ENCODE results near the gene NTHL1. TPM values are rescaled to one million over a fixed set of nuclear protein-coding genes. Genes with fewer than 3 reads are reported as not detected.

Gene NTHL1
- total RNA-seq, 1 experiment from 2014 or later: 51.6 TPM

- POLR2A ChIA-PET (ENCODE audit: low non-redundant PET): no interaction called here
- no peaks in the 10 kb centered on the region for H3K9me3 ChIP-seq (ENCODE audit: low read depth, low read length, poor library complexity, severe bottlenecking)
- peaks cover 43% of the 10 kb centered on the region for H3K36me3 ChIP-seq (ENCODE audit: insufficient read depth, low read length, poor library complexity, severe bottlenecking)
- H3K27ac ChIP-seq (ENCODE audit: low read depth, low read length, poor library complexity, severe bottlenecking): no peak overlapping the region
- intact Hi-C loops (cut with micrococcal nuclease; ENCODE audit: unreplicated experiment): no loop called here
- TF ChIP-seq CTCF (conservative IDR thresholded peaks at IDR 0.05; ENCODE audit: low read depth, low read length): no peak
- TF ChIP-seq EZH2 (IDR thresholded peaks at IDR 0.05; ENCODE audit: borderline replicate concordance, low read depth, low read length, poor library complexity, severe bottlenecking): no peak
- no peak overlapping the region for H3K4me3 ChIP-seq (ENCODE audit: low read depth, low read length, poor library complexity, severe bottlenecking)
- CTCF ChIA-PET: no interaction called here
- no peak for DNase-seq (ENCODE audit: low spot score)
- H3K4me1 ChIP-seq (ENCODE audit: insufficient read depth, low read length, poor library complexity, severe bottlenecking): no peaks in the 10 kb centered on the region
- no peaks in the 10 kb centered on the region for H3K27me3 ChIP-seq (replicated peaks; ENCODE audit: insufficient read depth, low read depth, low read length, poor library complexity)
- BruUV-seq (replicated peaks): no TSS peak
These were observed 40.4 kb upstream of the NTHL1 start for GRCh38 chr16:2087748-2088631.

- H3K4me3 ChIP-seq (ENCODE audit: low read depth, low read length, poor library complexity, severe bottlenecking): no peak overlapping the region
- CTCF ChIA-PET: no interaction called here
- no peaks in the 10 kb centered on the region for H3K9me3 ChIP-seq (ENCODE audit: low read depth, low read length, poor library complexity, severe bottlenecking)
- no peaks in the 10 kb centered on the region for H3K4me1 ChIP-seq (ENCODE audit: insufficient read depth, low read length, poor library complexity, severe bottlenecking)
- TF ChIP-seq CTCF (conservative IDR thresholded peaks at IDR 0.05; ENCODE audit: low read depth, low read length): no peak
- TF ChIP-seq EZH2 (IDR thresholded peaks at IDR 0.05; ENCODE audit: borderline replicate concordance, low read depth, low read length, poor library complexity, severe bottlenecking): no peak
- no TSS peak for BruUV-seq (replicated peaks)
- H3K27ac ChIP-seq (ENCODE audit: low read depth, low read length, poor library complexity, severe bottlenecking): no peak overlapping the region
- no peak for DNase-seq (ENCODE audit: low spot score)
- no peaks in the 10 kb centered on the region for H3K27me3 ChIP-seq (replicated peaks; ENCODE audit: insufficient read depth, low read depth, low read length, poor library complexity)
- H3K36me3 ChIP-seq (ENCODE audit: insufficient read depth, low read length, poor library complexity, severe bottlenecking): peaks cover 38% of the 10 kb centered on the region
- intact Hi-C loops (cut with micrococcal nuclease; ENCODE audit: unreplicated experiment): no loop called here
- POLR2A ChIA-PET (ENCODE audit: low non-redundant PET): no interaction called here
These were observed 39.4 kb upstream of the NTHL1 start for GRCh38 chr16:2086812-2087747.

GRCh38 chr16:2086106-2086742, 38.6 kb upstream of the NTHL1 start:
- CTCF ChIA-PET: interaction anchor here (1.6 kb wide), 1 partner anchor 54 kb away, joined by 4 read pairs; no protein-coding TSS in a partner anchor
- Histone ChIP-seq H3K4me1 (ENCODE audit: insufficient read depth, low read length, poor library complexity, severe bottlenecking) (no peaks in the 10 kb centered on the region), H3K27ac (ENCODE audit: low read depth, low read length, poor library complexity, severe bottlenecking) (no peak overlapping the region), H3K36me3 (ENCODE audit: insufficient read depth, low read length, poor library complexity, severe bottlenecking) (peaks cover 33% of the 10 kb centered on the region), H3K9me3 (ENCODE audit: low read depth, low read length, poor library complexity, severe bottlenecking) (no peaks in the 10 kb centered on the region), H3K4me3 (ENCODE audit: low read depth, low read length, poor library complexity, severe bottlenecking) (no peak overlapping the region), H3K27me3 (replicated peaks; ENCODE audit: insufficient read depth, low read depth, low read length, poor library complexity) (no peaks in the 10 kb centered on the region)
- no peak for DNase-seq (ENCODE audit: low spot score)
- POLR2A ChIA-PET (ENCODE audit: low non-redundant PET): no interaction called here
- TF ChIP-seq CTCF (conservative IDR thresholded peaks at IDR 0.05; ENCODE audit: low read depth, low read length) (no peak), EZH2 (IDR thresholded peaks at IDR 0.05; ENCODE audit: borderline replicate concordance, low read depth, low read length, poor library complexity, severe bottlenecking) (no peak)
- intact Hi-C loops (cut with micrococcal nuclease; ENCODE audit: unreplicated experiment): no loop called here
- BruUV-seq (replicated peaks): no TSS peak
